Uterus (tissue), 2 donors: ENCODE measurements around the gene NTNG1.

ENCODE experiments used
- CTCF ChIP-seq, 4 experiments: fragments of 200-600 bp in 2 of 4; fragments of 450-650 bp in 2 of 4; sonication (generic) in 2 of 4; IDR thresholded peaks; one replicate each; pipeline ENCODE4 v1.5.1; 2016 to 2019; ENCODE audit warnings: antibody characterized with exemption in 4 of 4, mild to moderate bottlenecking in 2 of 4, moderate library complexity in 1 of 4
- POLR2A ChIP-seq, 2 donors: fragments of 450-650 bp; IDR thresholded peaks; one replicate each; pipeline ENCODE4 v1.6.1; 2016; ENCODE audit warnings: antibody characterized with exemption in 2 of 2, mild to moderate bottlenecking in 1 of 2, moderate library complexity in 1 of 2

DNA sequence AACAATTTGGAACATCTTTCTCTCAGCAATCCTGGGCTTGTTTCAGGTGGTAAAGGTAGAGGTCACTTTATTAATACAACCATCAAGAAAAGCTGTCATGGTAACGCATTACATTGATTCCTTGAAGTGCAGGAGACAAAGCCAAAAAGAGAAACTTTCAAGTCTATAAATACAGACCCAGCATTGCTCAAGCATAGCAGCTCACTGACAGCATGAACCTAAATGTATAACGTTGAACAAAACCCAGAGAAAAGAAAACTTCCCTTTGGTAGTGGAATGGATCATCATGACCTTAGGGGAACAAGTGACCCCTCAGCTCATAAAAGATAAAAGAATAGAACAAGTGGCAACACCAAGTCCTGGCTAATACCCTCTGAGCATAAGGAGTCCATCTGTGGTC is 332.2 kb downstream of the NTNG1 start:
- TF ChIP-seq CTCF (IDR thresholded peaks at IDR 0.05) (no peak), POLR2A (IDR thresholded peaks at IDR 0.05) (no peak)
